K562 (cell line): Measurements from ENCODE around the gene HPCAL1. TPM values are rescaled to one million over a fixed set of nuclear protein-coding genes. Genes with fewer than 3 reads are reported as not detected.

Experiments
- ATAC-seq: fragments of 200-7000 bp; cut with Tn5 transposase; 3 replicates; pipeline ENCODE4 v1.9.1; 2020; ENCODE audit warnings: moderate library complexity
- BruUV-seq: library from RNA; stranded (reverse); fragments of 400-500 nt; replicated peaks from 2 replicates; lab custom pipeline; 2021; lab: Mats Ljungman, UMichigan
- CTCF ChIA-PET: fragments of 300-600 bp; formaldehyde crosslinking; extraction: SDS; loops from one replicate; lab custom pipeline; 2021; ENCODE audit warnings: low intra/inter-chr PET ratio; lab: Yijun Ruan, JAX
- POLR2A ChIA-PET: fragments of 300-600, 350-650 bp; sonication (Branson Sonifier 250); formaldehyde crosslinking; extraction: SDS; loops from one replicate; lab custom pipeline; 2021; ENCODE audit warnings: antibody characterized with exemption, inconsistent platforms; lab: Yijun Ruan, JAX
- DNase-seq, 4 experiments: peaks; one replicate each; pipeline versions ENCODE4 v3.0.0 to v3.0.0-alpha.2; 2011 to 2018; ENCODE audit warnings: low spot score in 3 of 4, mixed read lengths in 3 of 4; ENCODE audit errors: extremely low read depth in 1 of 4
- FAIRE-seq: peaks from 2 replicates; lab custom pipeline; 2011; peaks lifted over from hg19 to GRCh38; lab: Jason Lieb, UNC
- H2AFZ ChIP-seq: 2 replicates; pipeline ENCODE4 v1.6.0; 2011; ENCODE audit warnings: low read depth, low read length, control low read depth, inconsistent platforms
- H3K27ac ChIP-seq: fragments of 200-600 bp; 3 replicates; pipeline ENCODE4 v1.8.0; 2011; ENCODE audit warnings: low read depth, mild to moderate bottlenecking, control low read depth, inconsistent platforms, low read length, moderate library complexity, mixed read lengths; ENCODE audit errors: extremely low read depth
- H3K27me3 ChIP-seq, 2 experiments: fragments of 300-600 bp in 1 of 2; 2 replicates in 1 of 2; 3 replicates in 1 of 2; pipeline versions ENCODE4 v1.6.0 to v1.8.0; 2011; ENCODE audit warnings: inconsistent platforms in 2 of 2, low read length in 2 of 2, mild to moderate bottlenecking in 1 of 2, mixed read lengths in 1 of 2, moderate library complexity in 1 of 2; ENCODE audit not compliant: control insufficient read depth in 2 of 2, insufficient read depth in 2 of 2
- H3K36me3 ChIP-seq: fragments of 300-600 bp; 3 replicates; pipeline ENCODE4 v1.8.0; 2011; ENCODE audit warnings: mild to moderate bottlenecking, low read length, inconsistent platforms; ENCODE audit not compliant: control insufficient read depth, insufficient read depth
- H3K4me1 ChIP-seq, 2 experiments: fragments of 200-600 bp in 1 of 2; replicated peaks in 1 of 2; 2 replicates in 1 of 2; 3 replicates in 1 of 2; pipeline versions ENCODE4 v1.5.1 to v1.8.0; 2011; ENCODE audit warnings: inconsistent platforms in 2 of 2, low read length in 2 of 2, mild to moderate bottlenecking in 1 of 2, mixed read lengths in 1 of 2, moderate library complexity in 1 of 2; ENCODE audit not compliant: control insufficient read depth in 2 of 2, insufficient read depth in 2 of 2
- H3K4me2 ChIP-seq: 2 replicates; pipeline ENCODE4 v1.6.1; 2011; ENCODE audit warnings: low read length, control low read depth, inconsistent platforms, mixed read lengths; ENCODE audit not compliant: insufficient read depth
- H3K4me3 ChIP-seq: fragments of 200-600 bp; sonication (generic), shearing (Covaris generic); 2 replicates; pipeline ENCODE4 v1.5.1; 2016; ENCODE audit warnings: control low read depth, inconsistent platforms
- H3K79me2 ChIP-seq: fragments of 200-600 bp; 3 replicates; pipeline ENCODE4 v1.8.0; 2011; ENCODE audit warnings: low read length, inconsistent platforms; ENCODE audit not compliant: control insufficient read depth, insufficient read depth
- H3K9ac ChIP-seq, 2 experiments: 2 replicates each; pipeline versions ENCODE4 v1.6.0 to v1.6.1; 2011; ENCODE audit warnings: low read depth in 2 of 2, low read length in 2 of 2, control low read depth in 1 of 2, inconsistent platforms in 1 of 2, mild to moderate bottlenecking in 1 of 2, mixed read lengths in 1 of 2; ENCODE audit not compliant: insufficient read depth in 1 of 2
- H3K9me1 ChIP-seq: one replicate; pipeline ENCODE4 v1.6.0; 2011; ENCODE audit warnings: inconsistent platforms, mild to moderate bottlenecking, low read length, moderate library complexity; ENCODE audit not compliant: control insufficient read depth, insufficient read depth
- H3K9me3 ChIP-seq: replicated peaks from 2 replicates; pipeline ENCODE4 v1.5.1; 2011; ENCODE audit warnings: low read depth, low read length, inconsistent platforms; ENCODE audit not compliant: control insufficient read depth, insufficient read depth
- H4K20me1 ChIP-seq: replicated peaks from 2 replicates; pipeline ENCODE4 v1.6.1; 2011; ENCODE audit warnings: low read length, inconsistent platforms, mixed read lengths; ENCODE audit not compliant: control insufficient read depth, insufficient read depth
- DMBX1 ChIP-seq: fragments of 250-450 bp; sonication (Bioruptor Pico); IDR thresholded peaks from 2 replicates; pipeline ENCODE4 v1.8.0; 2022; ENCODE audit warnings: inconsistent platforms, mild to moderate bottlenecking, moderate library complexity, borderline replicate concordance
- HDAC1 ChIP-seq, 2 experiments: fragments of 450-650 bp; IDR thresholded peaks; 2 replicates each; pipeline ENCODE4 v1.6.1; 2016 to 2017; ENCODE audit warnings: inconsistent platforms in 1 of 2, mild to moderate bottlenecking in 1 of 2, moderate library complexity in 1 of 2
- LARP7 ChIP-seq: fragments of 450-650 bp; IDR thresholded peaks from 2 replicates; pipeline ENCODE4 v1.6.1; 2016
- NRF1 ChIP-seq, 2 experiments: fragments of 450-650 bp; IDR thresholded peaks in 1 of 2; conservative IDR thresholded peaks in 1 of 2; 2 replicates each; pipeline ENCODE4 v1.6.1; 2014; ENCODE audit warnings: mild to moderate bottlenecking in 2 of 2
- YBX1 ChIP-seq: fragments of 450-650 bp; IDR thresholded peaks from 2 replicates; pipeline ENCODE4 v1.7.1; 2016; ENCODE audit warnings: mild to moderate bottlenecking
- ZC3H8 ChIP-seq: fragments of 450-650 bp; IDR thresholded peaks from 2 replicates; pipeline ENCODE4 v1.6.1; 2017
- WGBS: fragments of 100-300 bp; shearing (Covaris generic); methylation state at CpG from one replicate; pipeline ENCODE4 v1.1.6; 2016; ENCODE audit warnings: low coverage, mixed read lengths; ENCODE audit not compliant: insufficient coverage; ENCODE audit errors: missing lambda C conversion rate; 5-methylcytosine and 5-hydroxymethylcytosine counted together
- in situ Hi-C: fragments of 300-500 bp; cut with MboI; formaldehyde crosslinking; loops from 4 replicates; pipeline ENCODE4 v1.15.0; 2018; ENCODE audit warnings: inconsistent platforms, mixed read lengths
- intact Hi-C: fragments of 100-400 bp; cut with micrococcal nuclease; formaldehyde crosslinking; loops from 2 replicates; pipeline ENCODE4 v1.14.2; 2022
- polyA plus RNA-seq, 8 experiments: library from polyadenylated mRNA; depleted of rRNA in 4 of 8; stranded (reverse) in 5 of 8; unstranded in 3 of 8; fragments of >200 nt; fragmentation: Nextera tagmentation in 2 of 8; fragmentation: Illumina TruSeq in 1 of 8; extraction: Ambion mirVana in 2 of 8; extraction: Trizol in 1 of 8; gene quantifications; 2 replicates each; pipeline versions ENCODE4 v1.2.1 to v1.2.3, GENCODE V29; 2011 to 2014; ENCODE audit warnings: inconsistent platforms in 1 of 8, missing spikeins in 1 of 8
- total RNA-seq, 7 experiments: library from RNA; depleted of rRNA in 6 of 7; stranded (reverse); fragments of >200 nt in 6 of 7; fragmentation: Illumina TruSeq in 2 of 7; extraction: Trizol in 2 of 7; gene quantifications; 2 replicates each; pipeline versions ENCODE4 v1.2.1 to v1.2.3, GENCODE V29; 2011 to 2021; ENCODE audit warnings: low replicate concordance in 1 of 7
- TF ChIP-seq, protein P1 (sequence below): fragments of 450-650 bp; IDR thresholded peaks from 2 replicates; pipeline ENCODE4 v1.6.1; 2017; ENCODE audit warnings: antibody characterized with exemption, mild to moderate bottlenecking
- TF ChIP-seq, protein P2 (sequence below): fragments of 450-650 bp; IDR thresholded peaks from 2 replicates; pipeline ENCODE4 v1.6.1; 2017; ENCODE audit warnings: antibody characterized with exemption
- TF ChIP-seq, protein P3 (sequence below): fragments of 450-650 bp; IDR thresholded peaks from 2 replicates; pipeline ENCODE4 v1.6.1; 2016; ENCODE audit warnings: antibody characterized with exemption
- TF ChIP-seq, protein P4 (sequence below): fragments of 250-450 bp; sonication (Bioruptor Pico); IDR thresholded peaks from 2 replicates; pipeline ENCODE4 v1.5.0; 2020; ENCODE audit warnings: mild to moderate bottlenecking, borderline replicate concordance

Gene HPCAL1
- total and polyA plus RNA-seq, 9 of the 15 experiments (the other 6 are each of a cell fraction or from before 2014, with no cell fraction given): 2.7 to 65.5 (median 23.9) TPM

DNA sequence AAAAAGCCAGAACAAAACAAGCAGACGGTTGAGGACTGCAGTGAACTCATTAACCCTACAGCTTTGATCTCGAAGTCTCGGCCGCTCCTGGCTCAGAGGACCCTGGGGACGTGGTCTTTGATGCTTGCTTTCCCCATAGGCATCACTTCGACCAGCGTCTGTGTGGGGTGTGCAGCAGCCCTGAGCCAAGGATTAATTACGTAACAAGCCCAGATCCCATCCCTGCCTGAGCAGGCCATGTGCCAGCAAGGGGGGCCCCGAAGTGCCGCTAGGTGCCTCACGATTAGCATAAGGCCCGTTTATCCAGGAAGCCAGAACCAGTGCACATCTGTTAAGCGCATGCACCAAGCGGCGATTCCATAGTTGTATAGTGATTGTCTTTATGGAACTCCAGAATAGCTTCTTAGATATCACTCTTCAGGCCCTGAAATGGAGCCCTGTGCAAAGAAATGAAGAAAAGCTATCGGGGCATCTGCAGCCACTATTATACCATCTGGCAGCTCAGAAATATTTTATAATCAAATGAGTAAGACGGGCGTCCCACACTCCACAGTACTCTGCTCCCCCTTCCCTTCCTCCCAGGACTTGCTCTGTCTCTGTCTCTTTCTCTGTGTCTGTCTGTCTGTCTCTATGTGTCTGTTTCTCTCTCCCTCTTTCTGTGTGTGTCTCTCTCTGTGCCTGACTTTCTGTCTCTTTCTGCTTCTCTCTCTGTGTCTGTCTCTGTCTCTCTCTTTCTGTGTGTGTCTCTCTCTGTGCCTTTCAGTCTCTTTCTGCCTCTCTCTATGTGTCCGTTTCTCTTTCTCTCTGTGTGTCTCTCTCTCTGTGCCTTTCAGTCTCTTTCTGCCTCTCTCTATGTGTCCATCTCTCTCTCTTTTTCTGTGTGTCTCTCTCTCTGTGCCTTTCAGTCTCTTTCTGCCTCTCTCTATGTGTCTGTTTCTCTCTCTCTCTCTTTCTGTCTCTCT lies 41.7 kb downstream of the HPCAL1 start:
- in situ Hi-C loops: no loop called here
- intact Hi-C loops: no loop called here
- Histone ChIP-seq H2AFZ (no peak overlapping the region), H4K20me1 (peaks cover 12% of the 10 kb centered on the region), H3K4me1 (peaks cover 58 to 68% of the 10 kb centered on the region in 2 experiments; a peak in 4 of 5 replicates), H3K79me2 (peaks cover 81% of the 10 kb centered on the region), H3K27ac (no peak overlapping the region), H3K4me3 (no peak overlapping the region), H3K9me3 (no peaks in the 10 kb centered on the region), H3K4me2 (no peak overlapping the region; the same call in 1 of the 2 replicates), H3K9me1 (peaks cover 4% of the 10 kb centered on the region), H3K9ac (peak overlapping the region in 1 of 2 experiments; percentile 54; a peak in 2 of 4 replicates), H3K36me3 (no peaks in the 10 kb centered on the region), H3K27me3 (no peaks in the 10 kb centered on the region)
- WGBS: 60% methylated on average over 19 of the region's 19 CpGs
- BruUV-seq: no TSS peak
- DNase-seq: no peak
- peak; percentile 34 for ATAC-seq
- POLR2A ChIA-PET: interaction anchor here (0.6 to 1.0 kb wide), 3 partner anchors 13 to 63 kb away, joined by 3 to 4 read pairs (median 3); no protein-coding TSS in a partner anchor
- peak; percentile 35 for FAIRE-seq
- CTCF ChIA-PET: interaction anchor here (0.7 kb wide), 1 partner anchor 61 kb away, joined by 3 read pairs; no protein-coding TSS in a partner anchor
- TF ChIP-seq, protein P1, sequence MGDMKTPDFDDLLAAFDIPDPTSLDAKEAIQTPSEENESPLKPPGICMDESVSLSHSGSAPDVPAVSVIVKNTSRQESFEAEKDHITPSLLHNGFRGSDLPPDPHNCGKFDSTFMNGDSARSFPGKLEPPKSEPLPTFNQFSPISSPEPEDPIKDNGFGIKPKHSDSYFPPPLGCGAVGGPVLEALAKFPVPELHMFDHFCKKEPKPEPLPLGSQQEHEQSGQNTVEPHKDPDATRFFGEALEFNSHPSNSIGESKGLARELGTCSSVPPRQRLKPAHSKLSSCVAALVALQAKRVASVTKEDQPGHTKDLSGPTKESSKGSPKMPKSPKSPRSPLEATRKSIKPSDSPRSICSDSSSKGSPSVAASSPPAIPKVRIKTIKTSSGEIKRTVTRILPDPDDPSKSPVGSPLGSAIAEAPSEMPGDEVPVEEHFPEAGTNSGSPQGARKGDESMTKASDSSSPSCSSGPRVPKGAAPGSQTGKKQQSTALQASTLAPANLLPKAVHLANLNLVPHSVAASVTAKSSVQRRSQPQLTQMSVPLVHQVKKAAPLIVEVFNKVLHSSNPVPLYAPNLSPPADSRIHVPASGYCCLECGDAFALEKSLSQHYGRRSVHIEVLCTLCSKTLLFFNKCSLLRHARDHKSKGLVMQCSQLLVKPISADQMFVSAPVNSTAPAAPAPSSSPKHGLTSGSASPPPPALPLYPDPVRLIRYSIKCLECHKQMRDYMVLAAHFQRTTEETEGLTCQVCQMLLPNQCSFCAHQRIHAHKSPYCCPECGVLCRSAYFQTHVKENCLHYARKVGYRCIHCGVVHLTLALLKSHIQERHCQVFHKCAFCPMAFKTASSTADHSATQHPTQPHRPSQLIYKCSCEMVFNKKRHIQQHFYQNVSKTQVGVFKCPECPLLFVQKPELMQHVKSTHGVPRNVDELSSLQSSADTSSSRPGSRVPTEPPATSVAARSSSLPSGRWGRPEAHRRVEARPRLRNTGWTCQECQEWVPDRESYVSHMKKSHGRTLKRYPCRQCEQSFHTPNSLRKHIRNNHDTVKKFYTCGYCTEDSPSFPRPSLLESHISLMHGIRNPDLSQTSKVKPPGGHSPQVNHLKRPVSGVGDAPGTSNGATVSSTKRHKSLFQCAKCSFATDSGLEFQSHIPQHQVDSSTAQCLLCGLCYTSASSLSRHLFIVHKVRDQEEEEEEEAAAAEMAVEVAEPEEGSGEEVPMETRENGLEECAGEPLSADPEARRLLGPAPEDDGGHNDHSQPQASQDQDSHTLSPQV: no peak
- TF ChIP-seq, protein P2, sequence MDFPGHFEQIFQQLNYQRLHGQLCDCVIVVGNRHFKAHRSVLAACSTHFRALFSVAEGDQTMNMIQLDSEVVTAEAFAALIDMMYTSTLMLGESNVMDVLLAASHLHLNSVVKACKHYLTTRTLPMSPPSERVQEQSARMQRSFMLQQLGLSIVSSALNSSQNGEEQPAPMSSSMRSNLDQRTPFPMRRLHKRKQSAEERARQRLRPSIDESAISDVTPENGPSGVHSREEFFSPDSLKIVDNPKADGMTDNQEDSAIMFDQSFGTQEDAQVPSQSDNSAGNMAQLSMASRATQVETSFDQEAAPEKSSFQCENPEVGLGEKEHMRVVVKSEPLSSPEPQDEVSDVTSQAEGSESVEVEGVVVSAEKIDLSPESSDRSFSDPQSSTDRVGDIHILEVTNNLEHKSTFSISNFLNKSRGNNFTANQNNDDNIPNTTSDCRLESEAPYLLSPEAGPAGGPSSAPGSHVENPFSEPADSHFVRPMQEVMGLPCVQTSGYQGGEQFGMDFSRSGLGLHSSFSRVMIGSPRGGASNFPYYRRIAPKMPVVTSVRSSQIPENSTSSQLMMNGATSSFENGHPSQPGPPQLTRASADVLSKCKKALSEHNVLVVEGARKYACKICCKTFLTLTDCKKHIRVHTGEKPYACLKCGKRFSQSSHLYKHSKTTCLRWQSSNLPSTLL: no peak
- TF ChIP-seq, protein P3, sequence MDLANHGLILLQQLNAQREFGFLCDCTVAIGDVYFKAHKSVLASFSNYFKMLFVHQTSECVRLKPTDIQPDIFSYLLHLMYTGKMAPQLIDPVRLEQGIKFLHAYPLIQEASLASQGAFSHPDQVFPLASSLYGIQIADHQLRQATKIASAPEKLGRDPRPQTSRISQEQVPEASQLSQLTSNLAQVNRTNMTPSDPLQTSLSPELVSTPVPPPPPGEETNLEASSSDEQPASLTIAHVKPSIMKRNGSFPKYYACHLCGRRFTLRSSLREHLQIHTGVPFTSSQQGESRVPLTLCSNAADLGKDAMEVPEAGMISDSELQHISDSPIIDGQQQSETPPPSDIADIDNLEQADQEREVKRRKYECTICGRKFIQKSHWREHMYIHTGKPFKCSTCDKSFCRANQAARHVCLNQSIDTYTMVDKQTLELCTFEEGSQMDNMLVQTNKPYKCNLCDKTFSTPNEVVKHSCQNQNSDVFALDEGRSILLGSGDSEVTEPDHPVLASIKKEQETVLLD: 0 out of 2 replicates have a peak, but pooled peaks have one; percentile 35
- TF ChIP-seq YBX1 (peak; percentile 21; the same call in 1 of the 2 replicates), HDAC1 (IDR thresholded peaks at IDR 0.05) (peak in 1 of 2 experiments; percentile 27; a peak in 1 of 4 replicates), LARP7 (0 out of 2 replicates have a peak, but pooled peaks have one; percentile 12), ZC3H8 (no peak), DMBX1 (no peak), NRF1 (conservative IDR thresholded peaks at IDR 0.05 in 1 of 2, IDR thresholded peaks at IDR 0.05 in 1 of 2) (no peak)
- TF ChIP-seq, protein P4, sequence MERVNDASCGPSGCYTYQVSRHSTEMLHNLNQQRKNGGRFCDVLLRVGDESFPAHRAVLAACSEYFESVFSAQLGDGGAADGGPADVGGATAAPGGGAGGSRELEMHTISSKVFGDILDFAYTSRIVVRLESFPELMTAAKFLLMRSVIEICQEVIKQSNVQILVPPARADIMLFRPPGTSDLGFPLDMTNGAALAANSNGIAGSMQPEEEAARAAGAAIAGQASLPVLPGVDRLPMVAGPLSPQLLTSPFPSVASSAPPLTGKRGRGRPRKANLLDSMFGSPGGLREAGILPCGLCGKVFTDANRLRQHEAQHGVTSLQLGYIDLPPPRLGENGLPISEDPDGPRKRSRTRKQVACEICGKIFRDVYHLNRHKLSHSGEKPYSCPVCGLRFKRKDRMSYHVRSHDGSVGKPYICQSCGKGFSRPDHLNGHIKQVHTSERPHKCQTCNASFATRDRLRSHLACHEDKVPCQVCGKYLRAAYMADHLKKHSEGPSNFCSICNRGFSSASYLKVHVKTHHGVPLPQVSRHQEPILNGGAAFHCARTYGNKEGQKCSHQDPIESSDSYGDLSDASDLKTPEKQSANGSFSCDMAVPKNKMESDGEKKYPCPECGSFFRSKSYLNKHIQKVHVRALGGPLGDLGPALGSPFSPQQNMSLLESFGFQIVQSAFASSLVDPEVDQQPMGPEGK (CRISPR knock-in tag): no peak
